Upper lobe of left lung (tissue), 4 donors: Measurements from ENCODE around the gene PDE6H.

Source experiments
- CTCF ChIP-seq, 6 experiments: fragments of 450-650 bp in 4 of 6; fragments of 200-600 bp in 2 of 6; sonication (generic) in 2 of 6; IDR thresholded peaks; one replicate each; pipeline ENCODE4 v1.5.1; 2016 to 2019; ENCODE audit warnings: antibody characterized with exemption in 6 of 6
- POLR2A ChIP-seq, 4 donors: fragments of 450-650 bp; IDR thresholded peaks; one replicate each; pipeline ENCODE4 v1.5.1; 2016 to 2017; ENCODE audit warnings: antibody characterized with exemption in 4 of 4, mild to moderate bottlenecking in 2 of 4
- POLR2AphosphoS5 ChIP-seq, 2 donors: sonication (generic); formaldehyde crosslinking; IDR thresholded peaks; one replicate each; pipeline ENCODE4 v1.5.1; 2017; ENCODE audit warnings: antibody characterized with exemption in 2 of 2

- no peak for TF ChIP-seq POLR2A (IDR thresholded peaks at IDR 0.05)
- no peak for TF ChIP-seq CTCF (IDR thresholded peaks at IDR 0.05)
- TF ChIP-seq POLR2AphosphoS5 (IDR thresholded peaks at IDR 0.05), result no peak
Measured at GRCh38 chr12:14982562-14982961, 9.7 kb downstream of the PDE6H start.
